GM12873 (cell line): ENCODE data around the gene ADAM12.

Experiments used
- CTCF ChIP-seq: IDR thresholded peaks from 2 replicates; pipeline ENCODE4 v1.5.1; 2012; ENCODE audit warnings: low read depth, mild to moderate bottlenecking, moderate library complexity, low read length, control low read depth; ENCODE audit not compliant: insufficient read depth; ENCODE audit errors: missing control alignments

The ADAM12 gene

GRCh38 chr10:126402721-126403695 is 14.7 kb upstream of the ADAM12 start:
- TF ChIP-seq CTCF: no peak

- TF ChIP-seq CTCF: no peak
These were observed 12.4 kb upstream of the ADAM12 start for GRCh38 chr10:126400641-126401040.

GRCh38 chr10:126398924-126399323 is 10.6 kb upstream of the ADAM12 start:
- no peak for TF ChIP-seq CTCF

- TF ChIP-seq CTCF: no peak
These were observed 10.1 kb upstream of the ADAM12 start for GRCh38 chr10:126398383-126398743.

GRCh38 chr10:126397640-126398382 is 9.5 kb upstream of the ADAM12 start:
- TF ChIP-seq CTCF: no peak

- TF ChIP-seq CTCF: no peak
These were observed 8.9 kb upstream of the ADAM12 start for GRCh38 chr10:126397156-126397555.

- TF ChIP-seq CTCF: no peak
These were observed 6.7 kb upstream of the ADAM12 start for GRCh38 chr10:126394948-126395347.
